IPS-18c (cell line): ENCODE data around the gene CHCHD6.

ENCODE experiments used
- H3K4me3 ChIP-seq: 2 replicates; pipeline ENCODE4 v1.7.0; 2013; ENCODE audit warnings: low read depth, mild to moderate bottlenecking, low read length, moderate library complexity; ENCODE audit not compliant: insufficient read depth
- H3K9me3 ChIP-seq: one replicate; pipeline ENCODE4 v1.6.1; 2013; ENCODE audit warnings: mild to moderate bottlenecking, low read length, moderate library complexity; ENCODE audit not compliant: control insufficient read depth, insufficient read depth

CHCHD6 gene

DNA sequence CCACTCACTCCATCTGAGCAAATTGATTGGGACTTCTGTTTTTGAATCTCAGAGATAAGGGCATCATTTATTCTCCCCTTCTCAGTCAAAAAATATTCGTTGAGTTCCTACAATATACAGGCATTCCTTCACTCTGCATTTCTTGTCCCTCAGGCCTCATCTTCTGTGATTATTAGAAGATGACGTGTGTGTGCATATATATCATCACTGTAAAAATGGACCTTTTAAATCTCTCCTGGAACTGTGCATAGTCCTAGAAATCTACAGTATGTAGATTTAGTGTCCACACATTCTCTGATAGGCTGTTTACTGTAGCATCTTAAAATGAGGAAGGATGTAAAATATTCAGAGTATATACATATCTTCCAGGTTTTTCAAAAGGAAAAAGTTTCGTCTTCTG is 235.7 kb downstream of the CHCHD6 start:
- H3K9me3 ChIP-seq, result no peaks in the 10 kb centered on the region

DNA sequence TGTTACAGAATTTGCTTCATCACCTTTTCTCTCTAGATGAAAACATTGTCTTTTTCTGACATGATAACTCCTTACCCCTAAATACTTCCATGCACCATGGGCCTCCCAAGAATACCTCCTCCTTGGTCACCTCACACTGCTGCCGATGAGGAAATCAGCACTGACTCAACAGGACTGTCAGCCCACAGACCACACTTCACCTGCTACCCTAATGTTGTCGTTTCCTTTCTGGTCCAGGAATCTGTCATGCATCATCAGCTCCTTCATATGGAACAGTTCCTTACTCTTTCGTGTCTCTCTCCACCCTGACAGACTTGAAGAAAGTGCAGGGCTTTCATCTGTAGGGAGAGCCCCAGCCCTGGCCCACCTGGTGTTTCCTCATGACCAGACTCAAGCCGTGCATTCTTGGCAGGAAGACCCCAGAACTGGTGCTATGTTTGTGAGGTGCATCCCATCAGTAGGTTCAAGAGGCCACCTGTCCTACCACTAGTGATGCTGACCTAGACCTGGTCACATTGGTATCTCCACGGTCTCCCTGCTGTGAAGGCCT is 237.8 kb downstream of the CHCHD6 start:
- Histone ChIP-seq H3K4me3 (no peak overlapping the region), H3K9me3 (no peaks in the 10 kb centered on the region)

More for the DNA sequence above, 235.7 kb downstream of the CHCHD6 start:
- no peak overlapping the region for H3K4me3 ChIP-seq

- Histone ChIP-seq H3K4me3 (no peak overlapping the region), H3K9me3 (no peaks in the 10 kb centered on the region)
Measured at GRCh38 chr3:126944089-126944965, 240.3 kb downstream of the CHCHD6 start.

DNA sequence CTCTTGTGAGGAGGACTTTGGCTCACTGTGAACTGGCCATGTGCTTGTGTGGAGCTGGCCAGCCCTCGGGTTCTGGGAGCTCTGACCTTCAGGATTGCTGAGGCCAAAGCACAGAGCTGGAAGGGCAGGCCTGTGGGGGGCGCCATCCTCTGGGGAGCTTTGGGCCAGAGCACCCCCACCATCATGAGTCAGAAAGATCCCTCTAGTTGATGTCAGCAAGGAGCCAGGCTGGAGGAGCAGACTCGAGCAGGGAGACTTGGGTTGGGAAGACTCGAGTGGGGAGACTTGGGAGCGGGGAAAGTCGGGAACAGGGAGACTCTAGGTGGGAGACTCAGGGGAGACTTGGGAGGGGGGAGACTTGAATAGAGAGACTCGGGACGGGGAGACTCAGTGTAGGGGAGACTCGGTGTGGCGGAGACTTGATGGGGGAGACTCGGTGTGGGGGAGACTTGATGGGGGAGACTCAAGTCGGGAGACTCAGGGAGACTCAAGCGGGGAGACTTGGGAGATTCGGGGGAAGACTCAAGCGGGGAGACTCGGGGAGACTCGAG is 241.2 kb downstream of the CHCHD6 start:
- Histone ChIP-seq H3K9me3 (no peaks in the 10 kb centered on the region), H3K4me3 (no peak overlapping the region)

GRCh38 chr3:126945891-126946290 is 241.9 kb downstream of the CHCHD6 start:
- H3K9me3 ChIP-seq, result no peaks in the 10 kb centered on the region
- H3K4me3 ChIP-seq, result no peak overlapping the region

DNA sequence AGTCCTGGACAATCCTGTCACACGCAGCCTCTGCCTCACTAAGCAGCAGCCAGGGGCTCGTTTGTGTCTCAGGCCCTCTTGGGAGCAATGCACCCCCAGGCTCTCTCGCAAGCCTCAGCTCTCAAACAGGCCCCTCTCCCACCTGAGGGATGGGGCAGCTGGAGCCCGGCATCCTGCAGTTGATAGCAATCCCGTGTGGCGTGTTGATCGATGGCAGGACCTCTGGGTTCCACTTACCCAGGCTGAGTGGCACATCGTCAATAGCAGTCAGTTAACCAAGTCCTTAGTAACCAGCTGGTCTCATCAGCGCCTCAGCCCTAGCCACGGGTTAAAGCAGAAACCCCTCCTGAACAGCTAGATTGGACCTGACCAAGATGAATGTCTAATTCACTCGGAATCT is 242.4 kb downstream of the CHCHD6 start:
- no peaks in the 10 kb centered on the region for H3K9me3 ChIP-seq

GRCh38 chr3:126947429-126947828 is 243.4 kb downstream of the CHCHD6 start:
- Histone ChIP-seq H3K9me3 (no peaks in the 10 kb centered on the region), H3K4me3 (no peak overlapping the region)

More for the DNA sequence above, 242.4 kb downstream of the CHCHD6 start:
- H3K4me3 ChIP-seq, result no peak overlapping the region

- H3K9me3 ChIP-seq, result no peaks in the 10 kb centered on the region
- H3K4me3 ChIP-seq, result no peak overlapping the region
Measured at GRCh38 chr3:126948980-126949535, 245.0 kb downstream of the CHCHD6 start.

DNA sequence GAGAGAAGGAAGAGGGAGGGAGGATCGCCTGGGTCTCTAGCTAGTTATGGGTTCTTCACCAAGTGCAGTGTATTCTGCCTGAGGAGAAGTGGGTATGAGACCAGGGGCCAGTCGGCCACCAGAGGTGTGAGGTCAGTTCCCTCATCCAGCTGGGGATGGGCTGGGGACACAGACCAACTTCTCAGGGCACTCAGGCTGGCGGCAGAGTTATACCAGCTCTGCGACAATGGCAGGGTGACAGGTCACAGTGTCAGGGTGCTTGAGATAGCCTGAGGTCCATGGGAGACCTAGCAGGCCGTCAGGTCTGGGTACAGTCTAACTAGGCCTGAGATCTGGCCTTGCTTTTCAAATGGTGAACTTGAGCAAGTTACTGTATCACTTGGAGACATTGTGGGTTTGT is 247.5 kb downstream of the CHCHD6 start:
- Histone ChIP-seq H3K9me3 (no peaks in the 10 kb centered on the region), H3K4me3 (no peak overlapping the region)

- no peak overlapping the region for H3K4me3 ChIP-seq
- no peaks in the 10 kb centered on the region for H3K9me3 ChIP-seq
Measured at GRCh38 chr3:126952261-126952982, 248.4 kb downstream of the CHCHD6 start.

- Histone ChIP-seq H3K9me3 (no peaks in the 10 kb centered on the region), H3K4me3 (no peak overlapping the region)
Measured at GRCh38 chr3:126952983-126953660, 249.1 kb downstream of the CHCHD6 start.

DNA sequence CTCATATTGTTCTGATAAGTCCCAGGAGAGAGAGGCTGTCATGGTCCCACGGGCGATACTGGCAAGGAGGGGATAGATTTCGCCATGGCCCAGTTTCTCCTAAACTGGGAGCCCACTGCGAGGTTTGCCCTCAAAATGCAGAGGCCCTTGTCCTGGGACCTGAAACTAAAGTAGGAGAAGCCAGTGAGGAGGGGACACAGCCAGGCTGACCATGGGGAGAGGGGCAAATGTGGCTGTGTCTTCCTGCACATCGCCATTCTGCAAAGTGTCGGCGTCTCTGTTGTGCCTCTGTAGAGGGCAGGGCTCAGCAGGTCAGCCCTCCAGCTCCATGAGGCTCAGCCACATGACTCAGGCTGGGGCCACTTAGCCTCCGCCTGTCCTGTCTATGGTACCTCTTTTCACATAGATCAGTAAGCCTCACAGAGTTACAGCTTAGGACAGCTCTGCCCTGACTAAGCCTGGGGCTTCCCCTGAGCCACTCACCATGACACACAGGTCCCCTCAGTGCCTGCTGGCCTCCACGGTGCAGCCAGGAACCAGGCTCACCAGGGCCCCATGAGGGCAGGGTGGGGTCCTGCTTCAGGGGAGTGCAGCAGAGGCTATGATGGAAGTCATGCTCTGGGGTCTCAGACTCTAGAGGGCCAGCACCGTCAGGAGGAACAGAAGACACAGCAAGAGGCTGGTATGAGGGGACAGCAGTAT is 250.3 kb downstream of the CHCHD6 start:
- Histone ChIP-seq H3K9me3 (no peaks in the 10 kb centered on the region), H3K4me3 (no peak overlapping the region)

DNA sequence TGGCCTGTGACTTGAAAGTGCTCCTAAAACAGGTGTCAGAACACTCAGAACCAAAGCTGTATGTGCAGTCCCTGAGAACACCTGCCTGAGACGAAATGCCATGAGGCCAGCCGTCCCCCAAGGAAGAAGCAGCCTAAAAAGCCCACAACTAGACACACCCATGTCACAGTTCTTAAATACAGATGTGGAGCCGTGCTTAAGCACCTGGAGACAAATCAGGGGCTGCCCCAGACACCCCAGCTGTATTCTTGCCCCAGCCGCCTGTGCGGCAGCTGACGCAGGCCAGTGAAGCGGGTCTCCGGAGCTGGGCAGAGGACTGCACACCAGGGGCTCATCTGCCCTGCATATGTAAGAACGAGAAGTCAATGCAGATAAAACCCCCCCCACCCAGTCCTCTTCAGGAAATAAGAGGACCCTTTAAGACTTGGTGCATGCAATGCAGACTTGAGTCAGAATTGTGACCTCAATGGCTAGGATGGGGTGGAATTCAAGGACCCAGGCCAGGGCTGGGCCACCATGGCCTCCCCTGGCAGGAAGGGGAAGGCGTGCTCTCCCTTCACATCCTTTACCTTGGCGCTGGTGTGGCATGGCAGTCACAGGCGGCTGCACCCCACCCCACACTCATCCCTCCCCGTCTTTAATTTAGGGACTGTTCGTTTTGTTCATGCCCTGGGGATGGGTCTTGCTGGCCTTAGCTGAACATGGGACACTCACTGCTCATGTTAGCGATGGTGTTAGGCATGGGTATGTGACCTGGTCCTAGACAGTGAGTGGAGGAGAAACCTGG is 251.2 kb downstream of the CHCHD6 start:
- no peak overlapping the region for H3K4me3 ChIP-seq
- H3K9me3 ChIP-seq, result no peaks in the 10 kb centered on the region

DNA sequence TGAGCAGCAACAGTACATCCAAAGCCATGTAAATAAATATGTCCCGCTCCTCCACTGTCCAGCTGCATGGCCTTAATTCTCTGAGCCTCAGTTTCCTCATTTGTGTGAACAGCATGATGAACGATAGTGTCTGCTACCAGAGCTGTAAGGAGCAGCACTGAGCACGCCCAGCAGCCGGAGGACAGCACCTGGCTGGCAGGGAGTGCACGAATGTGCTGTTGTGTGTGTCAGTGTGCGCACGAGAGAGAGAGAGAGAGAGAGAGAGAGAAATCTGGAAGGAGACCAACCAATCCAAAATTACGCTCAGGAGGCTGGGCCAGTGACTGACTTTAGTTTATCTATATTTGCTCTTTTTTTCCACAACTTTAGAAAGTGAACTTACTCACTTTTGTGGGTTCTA is 252.3 kb downstream of the CHCHD6 start:
- Histone ChIP-seq H3K9me3 (no peaks in the 10 kb centered on the region), H3K4me3 (no peak overlapping the region)

DNA sequence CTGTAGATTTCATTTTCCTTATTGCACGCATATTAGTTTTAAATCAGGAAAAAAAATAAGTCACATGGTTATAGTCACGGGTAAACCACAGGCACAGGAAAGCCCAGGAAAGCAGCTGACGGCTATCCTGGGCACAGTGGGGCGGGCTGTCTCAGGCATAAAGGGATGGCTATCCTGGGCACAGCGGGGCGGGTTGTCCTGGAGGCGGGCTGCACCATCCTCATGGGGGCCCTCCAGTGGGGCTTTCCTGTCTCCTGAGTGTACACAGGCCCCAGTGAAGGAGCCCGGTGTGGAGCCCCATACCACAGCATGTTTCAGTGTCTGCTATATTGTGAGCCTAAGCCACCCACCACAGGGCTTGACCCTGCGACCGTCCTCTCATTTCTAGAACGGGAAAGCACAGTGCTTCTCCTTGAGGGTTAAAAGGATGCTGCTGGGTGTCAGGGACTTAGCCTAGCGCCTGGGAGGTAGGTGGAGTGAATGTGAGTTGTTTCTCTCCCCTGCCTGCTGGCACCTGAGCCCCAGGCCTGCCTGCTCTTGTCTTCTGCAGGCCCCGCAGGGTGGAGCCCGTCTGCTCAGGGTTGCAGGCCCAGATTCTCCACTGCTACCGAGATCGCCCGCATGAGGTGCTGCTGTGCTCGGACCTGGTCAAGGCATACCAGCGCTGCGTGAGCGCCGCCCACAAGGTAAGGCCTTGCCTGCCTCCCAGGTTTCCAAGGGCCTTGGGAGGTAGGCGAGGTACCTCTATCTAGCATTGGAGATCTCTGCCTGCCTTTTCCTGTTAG is 253.0 kb downstream of the CHCHD6 start:
- no peaks in the 10 kb centered on the region for H3K9me3 ChIP-seq
- no peak overlapping the region for H3K4me3 ChIP-seq
